ENCODE results near the gene SSH2.

SSH2 gene

DNA sequence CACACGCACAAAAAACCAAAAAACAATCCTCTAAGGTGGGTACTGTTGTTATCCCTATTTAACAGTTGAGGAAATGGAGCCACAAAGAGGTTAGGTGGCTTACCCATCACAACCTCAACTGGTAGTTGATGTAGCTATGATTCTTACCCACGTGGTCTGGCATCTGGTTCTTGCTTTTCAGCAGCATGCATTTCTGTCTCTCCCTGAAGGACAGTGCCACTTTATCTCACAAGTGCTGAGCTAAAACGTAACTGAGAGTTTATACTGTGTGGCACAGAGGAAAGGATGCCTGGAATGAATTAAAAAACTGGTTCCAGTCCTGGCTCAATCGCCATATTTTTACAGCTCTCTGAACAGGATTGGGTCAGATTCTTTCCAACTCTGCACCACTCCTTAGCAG lies 305.4 kb downstream of the SSH2 start:
- DNase-seq (ENCODE audit: low spot score) = peak; percentile 53

DNA sequence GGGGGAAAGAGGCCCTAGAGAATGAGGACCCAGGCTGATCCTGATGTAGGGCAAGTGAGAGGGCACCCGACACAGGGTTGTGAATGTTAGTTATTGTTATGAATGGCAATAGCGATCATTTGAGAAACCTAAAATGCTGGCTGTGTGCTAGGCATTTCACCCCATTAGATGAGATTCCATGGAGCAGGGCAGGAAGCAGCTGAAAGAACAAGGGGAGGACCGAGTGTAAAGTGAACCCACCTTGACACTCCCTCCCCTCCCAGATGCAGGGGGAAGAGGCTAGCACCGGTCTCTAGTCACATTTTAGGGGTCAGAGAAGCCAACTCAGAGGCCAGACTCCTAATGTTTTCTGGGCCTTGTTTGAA lies 306.8 kb downstream of the SSH2 start:
- no peak for DNase-seq (ENCODE audit: low spot score)

DNA sequence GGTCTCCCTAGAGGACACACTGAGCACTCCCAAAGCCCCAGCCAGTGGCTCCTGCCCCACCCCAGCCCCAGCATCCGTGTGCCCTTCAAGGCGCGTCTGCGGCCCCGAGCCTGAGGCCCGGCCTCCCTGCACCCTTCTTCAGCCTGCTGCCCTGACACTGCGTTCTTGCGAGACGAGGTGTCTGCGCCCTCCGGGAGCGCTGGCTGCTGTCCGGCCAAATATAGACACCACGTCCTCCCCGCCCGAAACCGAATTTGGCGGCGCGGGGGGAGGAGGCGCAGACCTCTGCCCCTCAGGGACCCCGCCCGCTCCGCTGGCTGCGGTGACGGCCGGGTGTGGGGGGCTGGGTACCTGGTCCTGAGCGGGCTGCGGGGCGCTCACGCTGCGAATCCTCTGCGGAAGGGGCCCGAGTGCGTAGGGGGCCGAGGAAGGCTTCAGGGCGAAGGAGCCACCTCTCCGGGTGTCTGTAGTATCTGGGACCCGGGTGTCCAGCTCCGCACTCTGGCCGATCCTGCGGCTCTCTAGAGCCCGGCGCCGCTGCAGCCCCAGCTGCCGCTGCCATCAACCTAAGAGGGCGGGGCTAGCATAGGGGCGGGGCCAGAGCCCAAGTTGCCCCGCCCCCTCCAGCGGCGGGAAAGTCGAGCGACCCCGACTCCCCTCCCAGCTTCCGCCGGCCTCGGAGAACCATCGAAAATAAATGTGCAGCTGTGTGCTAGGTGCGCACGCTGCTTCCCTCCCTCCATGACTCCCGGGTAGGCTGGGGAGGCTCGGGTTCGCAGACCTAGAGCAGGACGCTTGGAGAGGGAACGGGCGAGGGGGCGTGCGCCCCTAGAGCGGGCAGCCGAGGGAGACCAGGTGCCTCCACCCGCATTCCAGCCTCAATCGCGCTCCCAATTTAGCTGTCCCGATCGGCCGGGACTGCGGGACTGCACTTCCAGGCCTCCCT lies 307.4 kb downstream of the SSH2 start, which contains the start of gene CORO6:
Gene CORO6 (minus strand): TSS at position 576 of the 946 bp plus-strand sequence. CDS start 1,491 bp downstream, outside the sequence.
- DNase-seq (ENCODE audit: low spot score) = peak; percentile 67

DNA sequence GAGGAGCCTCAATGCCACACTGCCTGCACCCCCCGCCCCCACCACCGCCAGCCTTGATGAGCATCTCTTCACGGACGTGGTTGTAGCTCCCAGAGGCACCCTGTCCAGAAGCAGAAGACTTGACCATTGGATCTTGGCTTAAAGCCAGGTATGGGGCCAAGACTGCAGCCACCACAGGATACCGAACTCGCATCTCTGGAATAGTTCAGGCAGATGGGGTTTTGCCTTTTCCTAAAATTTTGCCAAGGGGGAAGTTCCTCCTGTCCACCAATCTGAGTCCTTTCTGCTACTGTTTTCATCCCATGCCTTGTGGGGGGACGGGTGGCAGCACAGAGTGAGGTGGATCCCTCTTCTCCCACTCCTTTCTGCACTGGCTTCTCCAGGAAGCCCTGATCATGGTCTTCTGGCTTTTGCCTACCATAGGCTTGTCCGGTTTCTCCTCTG lies 308.3 kb downstream of the SSH2 start:
- no peak for DNase-seq (ENCODE audit: low spot score)

DNA sequence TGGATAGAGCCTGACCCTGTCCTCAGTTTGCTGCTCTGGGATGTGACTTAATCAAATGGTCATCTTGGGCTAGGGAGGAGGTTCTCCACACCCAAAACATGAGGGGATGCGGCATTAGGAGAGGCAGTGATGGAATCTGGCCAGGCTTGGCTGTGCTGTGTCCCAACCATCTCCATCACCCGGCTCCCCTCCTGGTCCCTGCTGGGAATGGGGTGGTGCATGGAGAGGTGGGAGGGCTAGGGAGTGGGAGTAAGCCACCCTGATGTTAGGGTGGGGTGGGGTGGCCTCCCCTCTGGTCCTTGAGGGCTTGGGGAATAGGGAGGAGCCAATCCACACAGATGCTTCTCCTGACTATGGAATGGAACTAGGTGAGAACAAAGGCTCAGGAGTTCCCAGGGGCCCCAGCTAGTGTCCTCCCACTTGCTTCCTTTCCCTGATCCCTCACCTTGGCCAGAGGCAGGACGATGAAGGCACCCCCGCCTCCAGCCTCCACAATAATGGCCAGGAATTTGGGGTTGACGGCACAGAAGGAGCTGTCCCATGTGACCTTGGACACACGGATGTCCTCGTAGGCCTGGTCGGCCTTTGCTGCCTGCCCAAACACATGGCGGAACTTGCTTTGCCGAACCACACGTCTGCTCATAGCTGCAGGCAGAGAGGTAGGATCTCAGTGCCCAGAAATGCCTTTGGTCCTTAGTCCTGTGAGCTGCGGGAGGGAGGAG lies 309.1 kb downstream of the SSH2 start:
- no peak for DNase-seq (ENCODE audit: low spot score)

DNA sequence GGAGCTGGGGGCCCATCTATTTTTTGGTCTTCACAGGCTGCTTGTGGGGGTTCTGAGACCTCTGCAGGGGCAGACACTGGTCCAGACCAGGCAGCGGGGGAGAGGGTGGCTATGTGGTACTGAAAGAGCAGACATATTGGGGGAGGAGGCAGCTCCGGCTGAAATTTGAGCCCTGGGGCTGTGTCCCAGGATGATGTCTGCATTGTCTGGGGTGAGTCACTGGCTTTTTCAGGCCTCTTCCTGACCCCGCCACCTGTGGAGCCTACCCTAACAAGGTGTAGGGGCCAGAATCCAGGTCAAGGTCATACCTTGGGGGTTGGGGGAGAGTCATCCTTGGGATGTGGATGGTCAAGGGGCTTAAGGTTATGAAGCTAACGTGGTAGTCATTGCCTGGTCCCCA lies 309.8 kb downstream of the SSH2 start:
- DNase-seq (ENCODE audit: low spot score) = no peak

DNA sequence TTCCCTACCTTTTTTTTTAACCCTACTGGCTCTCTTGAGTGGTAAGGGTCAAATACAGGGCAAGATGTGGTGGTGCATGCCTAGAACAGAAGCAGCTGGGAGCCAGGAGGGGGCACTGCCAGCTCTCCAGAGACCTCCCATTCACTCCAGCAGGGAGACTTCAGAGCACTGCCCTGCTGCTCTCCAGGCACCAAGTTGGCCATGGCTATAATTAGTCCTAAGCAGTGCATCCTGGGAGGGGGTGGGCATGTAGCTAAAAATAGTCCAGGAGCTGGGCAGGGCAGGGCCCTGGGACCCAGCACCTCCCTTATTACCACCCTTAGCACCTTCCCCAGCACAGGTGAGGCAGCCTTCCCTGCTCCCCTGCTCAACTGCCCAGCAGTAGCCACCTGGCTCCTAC lies 310.8 kb downstream of the SSH2 start:
- peak; percentile 28 for DNase-seq (ENCODE audit: low spot score)

DNA sequence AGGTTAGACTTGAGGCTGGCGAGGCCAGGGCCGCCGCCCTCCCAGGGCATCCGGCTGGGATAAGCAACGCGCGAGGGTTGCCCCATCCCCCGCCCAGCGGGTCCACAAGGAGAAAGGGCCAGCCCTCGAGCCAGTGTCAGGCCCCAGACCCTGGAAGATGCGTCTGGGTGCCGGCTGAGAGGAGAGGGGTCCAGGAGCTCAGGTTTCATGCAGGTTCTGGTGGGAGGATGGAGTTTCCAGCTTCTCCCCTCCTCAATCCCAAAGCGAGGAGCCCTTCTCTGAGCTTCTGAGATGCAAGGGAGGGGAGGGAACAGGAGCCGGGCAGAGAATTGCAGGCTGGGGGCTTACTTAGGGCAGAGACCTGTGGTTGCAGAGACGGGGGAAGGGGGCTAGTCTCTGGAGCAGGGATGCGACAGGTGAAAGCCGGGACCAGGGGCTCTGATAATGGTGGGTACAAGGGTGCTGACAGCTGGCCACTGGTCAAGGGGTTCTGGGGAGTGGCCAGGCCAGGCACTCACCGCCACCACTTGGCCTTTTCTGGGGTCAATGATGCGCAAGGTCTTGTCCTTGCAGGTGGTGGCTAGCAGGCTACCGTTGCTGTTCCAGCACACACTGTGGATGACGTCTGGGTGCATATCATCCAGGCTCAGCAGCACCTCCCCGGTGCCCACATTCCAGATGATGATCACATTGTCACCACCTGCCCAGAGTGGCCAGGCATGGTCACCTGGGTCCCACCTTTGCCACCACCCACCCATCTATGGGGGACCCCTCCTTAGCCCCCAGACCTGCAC lies 311.6 kb downstream of the SSH2 start:
- DNase-seq (ENCODE audit: low spot score) = no peak

DNA sequence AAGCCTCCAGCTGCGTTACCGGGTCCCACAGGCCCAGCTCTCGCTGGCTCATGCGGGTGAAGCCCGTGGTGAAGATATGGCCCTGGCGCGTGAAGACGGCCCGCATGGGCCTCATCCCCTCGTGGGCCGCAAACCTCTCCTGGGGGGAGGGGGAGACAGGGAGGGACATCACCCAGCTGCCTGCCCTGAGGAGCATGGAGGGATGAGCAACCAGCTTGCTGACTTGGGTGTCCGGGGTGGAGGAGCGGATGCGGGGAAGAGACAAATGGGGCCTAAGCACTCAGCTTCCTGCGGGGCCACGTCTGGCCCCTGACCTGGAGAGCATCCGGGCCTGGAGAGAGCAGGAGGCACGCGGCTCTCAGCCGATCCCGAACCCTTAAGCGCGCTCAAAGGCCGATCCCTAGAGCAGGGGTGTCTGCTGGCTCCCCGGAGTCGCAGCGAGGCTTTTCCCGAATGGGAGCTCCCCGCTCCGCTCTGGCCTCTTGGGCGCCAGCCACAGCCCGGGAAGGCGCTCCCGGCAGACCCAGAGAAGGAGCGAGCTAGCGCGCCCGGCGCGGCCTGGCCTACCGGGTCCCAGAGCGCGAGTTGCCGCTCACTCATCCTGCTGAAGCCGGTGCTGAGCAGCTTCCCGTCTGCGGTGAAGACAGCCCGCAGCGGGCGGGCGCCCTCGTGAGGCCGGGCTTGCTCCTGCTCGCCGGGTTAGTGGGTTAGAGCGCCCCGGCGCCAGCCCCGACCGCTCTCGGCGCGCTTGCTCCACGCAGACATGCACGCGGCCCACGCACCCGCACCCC lies 312.4 kb downstream of the SSH2 start:
- DNase-seq (ENCODE audit: low spot score) = peak; percentile 92

DNA sequence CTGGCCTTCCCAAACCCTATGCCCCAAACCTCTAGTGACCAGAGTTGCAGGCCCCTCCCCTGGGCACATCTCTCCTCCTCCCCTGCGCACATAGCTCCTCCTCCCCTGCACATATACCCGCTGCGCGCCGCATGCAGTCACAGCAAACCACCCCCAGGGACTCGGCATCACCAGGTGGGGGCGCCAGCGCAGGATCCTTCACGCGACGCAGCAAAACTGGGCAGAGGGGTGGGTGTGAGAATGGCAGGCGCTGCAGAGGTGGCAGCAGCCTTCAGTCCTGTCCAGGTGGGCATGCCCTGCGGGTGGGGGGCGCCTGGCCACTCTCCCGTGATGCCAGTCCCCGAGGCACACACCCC lies 312.9 kb downstream of the SSH2 start:
- peak; percentile 96 for DNase-seq (ENCODE audit: low spot score)

DNA sequence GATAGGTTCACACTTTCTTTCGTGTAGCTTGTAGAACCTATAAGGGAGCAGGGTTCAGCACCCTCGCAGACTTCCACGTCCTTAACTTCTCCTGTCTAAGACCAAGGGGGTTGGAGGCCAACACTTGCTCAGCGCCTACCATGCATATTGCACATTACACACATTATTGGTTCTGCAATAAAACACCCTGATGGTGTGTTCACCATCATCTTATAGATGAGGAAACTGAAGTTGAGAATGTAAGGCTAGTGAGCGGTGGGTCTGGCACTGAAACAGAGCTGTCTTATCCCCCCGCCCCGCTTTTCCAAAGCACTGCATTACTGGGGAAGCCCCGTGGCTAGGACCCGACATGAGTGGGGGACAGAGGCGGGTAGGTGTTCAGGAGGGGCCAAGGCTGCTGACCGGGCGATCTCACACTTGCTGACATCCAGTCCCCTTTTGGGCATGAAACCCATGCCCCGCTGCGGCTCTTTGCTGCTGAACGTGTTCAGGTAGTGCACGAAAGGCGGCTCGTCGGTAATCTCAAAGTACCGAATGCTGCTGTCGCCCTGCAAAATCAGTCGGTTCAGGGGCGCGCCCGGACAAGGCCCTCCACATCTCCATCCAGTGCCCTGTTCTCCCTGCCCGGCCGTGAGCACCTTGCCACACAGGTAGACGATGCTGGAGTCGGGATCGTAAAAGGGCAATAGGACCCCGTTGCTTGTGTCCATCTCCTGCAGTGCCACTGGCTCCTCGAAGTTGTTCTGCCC lies 313.6 kb downstream of the SSH2 start:
- DNase-seq (ENCODE audit: low spot score) = no peak

DNA sequence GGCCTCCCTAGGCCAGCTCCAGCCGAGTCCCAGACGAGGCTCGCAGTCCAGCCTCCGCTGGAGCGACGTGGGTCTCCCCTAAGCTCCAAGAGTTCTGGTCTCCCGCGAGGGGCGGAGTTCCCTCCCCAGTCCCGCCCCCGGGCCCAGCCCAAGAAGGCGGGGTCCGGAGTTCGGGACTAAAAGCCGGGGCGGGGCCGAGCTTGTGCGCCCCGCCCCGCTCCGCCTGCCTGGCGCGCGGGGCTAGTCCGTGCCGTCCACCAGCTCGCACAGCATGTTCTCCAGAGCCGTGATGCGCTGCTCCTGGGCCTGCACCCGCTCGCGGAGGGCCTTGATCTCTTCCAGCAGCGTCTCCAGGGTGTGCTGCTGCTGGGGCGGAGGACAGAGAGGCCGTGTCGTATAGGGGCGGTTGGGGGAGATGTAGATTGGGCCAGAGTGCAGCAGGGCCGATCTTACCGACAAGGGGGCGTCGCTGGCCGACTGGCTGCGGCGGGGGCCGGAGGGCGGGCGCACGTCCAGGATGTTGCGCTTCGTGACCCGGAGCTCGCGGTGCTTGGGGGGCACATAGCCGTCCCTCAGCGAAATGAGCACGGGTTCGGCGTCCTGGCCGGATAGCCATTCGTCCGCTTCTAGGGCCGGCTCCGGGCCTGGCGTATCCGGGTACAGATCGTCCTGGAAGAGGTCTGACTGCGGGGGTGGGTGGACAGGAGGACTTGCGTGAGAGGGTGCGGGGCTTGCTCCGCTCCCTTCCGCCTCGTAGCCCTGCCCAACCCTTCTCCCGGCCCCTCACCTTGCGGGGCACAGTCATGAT lies 314.3 kb downstream of the SSH2 start:
- DNase-seq (ENCODE audit: low spot score) = peak; percentile 83

DNA sequence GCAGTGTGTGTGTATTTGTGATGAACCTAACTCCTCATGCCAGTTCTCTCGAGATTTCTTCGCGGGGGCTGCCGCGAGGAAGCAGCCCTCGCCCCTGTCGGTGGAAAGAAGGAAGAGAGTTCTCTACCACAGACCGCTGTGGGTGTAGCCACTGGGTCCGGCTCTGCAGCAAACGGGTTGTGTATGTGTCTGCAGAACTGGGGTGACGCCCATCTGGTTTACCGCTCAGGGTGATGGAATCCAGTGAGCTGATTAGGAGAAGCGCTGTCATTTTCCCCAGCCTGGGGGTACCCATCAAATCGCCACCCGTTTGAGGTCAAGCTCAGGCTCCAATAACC lies 315.0 kb downstream of the SSH2 start:
- DNase-seq (ENCODE audit: low spot score) = peak; percentile 64

DNA sequence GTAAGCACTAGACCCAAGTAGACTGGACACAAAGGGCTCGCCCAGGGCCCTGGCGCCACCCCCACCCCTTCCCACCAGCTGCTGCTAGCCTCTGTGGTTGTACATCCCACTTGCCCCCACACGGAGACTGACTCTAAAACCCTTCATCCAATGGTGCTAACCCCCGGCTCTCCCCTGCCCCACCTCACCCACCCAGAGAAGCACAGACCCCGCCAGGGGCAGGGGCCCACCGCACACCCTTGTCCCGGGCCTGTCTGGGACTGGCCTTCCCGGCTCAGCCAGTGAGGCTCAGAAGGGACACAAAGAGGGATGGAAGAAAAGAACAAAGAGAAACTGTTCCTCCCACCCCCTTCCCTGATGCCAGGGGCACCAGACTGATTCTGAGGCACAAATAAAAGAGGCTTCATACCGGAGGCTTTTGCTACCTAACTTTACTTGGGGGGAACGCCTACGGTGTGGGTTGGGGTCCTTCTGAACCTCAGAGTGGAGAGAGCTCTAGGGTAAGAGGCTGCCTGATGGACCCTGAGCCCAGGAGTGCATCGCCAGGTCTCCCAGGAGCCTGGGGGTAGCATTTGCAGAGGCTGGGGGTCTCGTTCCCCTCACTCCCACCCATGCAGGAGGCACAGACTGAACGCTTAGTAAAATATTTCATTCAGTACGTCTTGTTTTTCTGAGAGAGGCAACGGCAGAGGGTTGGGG lies 315.5 kb downstream of the SSH2 start:
- DNase-seq (ENCODE audit: low spot score) = no peak

DNA sequence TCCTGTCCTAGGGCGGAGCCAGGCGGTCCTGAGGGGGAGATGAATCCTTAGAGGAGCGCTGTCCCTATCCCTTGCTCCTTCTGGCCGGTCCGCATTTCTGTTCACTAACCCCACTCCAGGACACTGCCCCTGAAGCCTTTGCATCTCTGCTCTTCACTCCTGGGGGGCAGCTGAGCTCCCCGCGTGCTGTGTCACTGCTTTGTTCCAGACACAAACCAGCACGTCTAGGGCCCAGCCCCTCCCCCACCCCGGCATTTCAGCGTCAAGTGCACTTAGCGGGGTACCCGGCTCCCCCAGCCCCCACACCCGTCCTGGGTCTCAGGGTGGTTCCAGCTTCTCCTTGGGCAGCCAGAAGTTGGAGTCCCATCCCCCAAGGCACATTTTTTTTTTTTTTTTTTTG lies 316.2 kb downstream of the SSH2 start:
- DNase-seq (ENCODE audit: low spot score) = no peak

DNA sequence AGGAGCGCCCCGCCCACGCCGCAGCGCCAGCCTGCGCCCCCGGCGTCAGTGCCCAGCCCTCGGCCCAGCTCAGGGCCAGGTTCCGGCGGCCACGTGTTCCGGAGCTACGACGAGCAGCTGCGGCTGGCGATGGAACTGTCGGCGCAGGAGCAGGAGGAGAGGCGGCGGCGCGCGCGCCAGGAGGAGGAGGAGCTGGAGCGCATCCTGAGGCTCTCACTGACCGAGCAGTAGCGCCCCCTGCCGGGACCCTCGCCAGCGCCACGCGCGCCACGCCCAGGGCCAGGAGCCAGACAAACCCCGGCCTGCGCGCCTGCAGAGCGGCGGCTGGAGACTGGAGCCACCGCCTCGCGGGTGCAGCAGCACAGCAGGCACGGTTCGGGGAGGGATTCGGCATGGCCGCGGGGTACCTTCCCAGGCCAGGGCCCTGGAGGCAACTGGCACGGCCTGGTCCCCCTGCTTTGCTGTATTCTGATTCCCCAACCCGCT lies 316.6 kb downstream of the SSH2 start:
- DNase-seq (ENCODE audit: low spot score) = peak; percentile 97

DNA sequence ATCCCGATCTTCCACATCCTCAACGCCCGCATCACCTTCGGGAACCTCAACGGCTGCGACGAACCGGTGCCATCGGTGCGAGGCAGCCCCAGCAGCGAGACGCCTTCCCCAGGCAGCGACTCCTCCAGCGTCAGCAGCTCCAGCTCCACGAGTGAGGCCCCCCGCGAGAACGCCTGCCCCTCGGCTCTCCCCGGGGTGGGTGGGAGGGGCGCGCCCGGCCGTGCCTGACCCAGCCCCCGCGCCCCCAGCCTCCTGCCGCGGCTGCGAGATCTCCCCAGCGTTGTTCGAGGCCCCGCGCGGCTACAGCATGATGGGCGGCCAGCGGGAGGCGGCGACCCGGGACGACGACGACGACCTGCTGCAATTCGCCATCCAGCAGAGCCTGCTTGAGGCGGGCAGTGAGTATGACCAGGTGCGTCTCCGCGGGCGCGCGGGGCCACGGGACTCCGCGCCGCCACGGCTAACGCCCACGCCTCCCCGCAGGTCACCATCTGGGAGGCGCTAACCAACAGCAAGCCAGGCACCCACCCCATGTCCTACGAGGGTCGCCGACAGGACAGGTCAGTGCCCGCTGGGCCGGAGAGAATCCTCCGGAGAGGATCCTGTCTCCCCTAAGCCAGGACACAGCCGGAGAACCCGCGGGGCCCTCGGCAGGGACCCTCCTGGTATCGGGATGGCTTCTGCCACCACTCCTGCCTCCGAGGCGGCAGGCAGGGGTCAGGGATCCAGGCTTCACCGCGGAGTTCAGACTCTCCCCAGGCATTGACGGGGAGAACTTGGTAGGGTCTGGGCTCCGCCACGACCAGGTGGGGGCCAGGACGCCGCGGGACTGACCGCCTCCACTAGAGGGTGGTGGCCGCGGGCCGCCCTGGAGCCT lies 317.4 kb downstream of the SSH2 start:
- no peak for DNase-seq (ENCODE audit: low spot score)

DNA sequence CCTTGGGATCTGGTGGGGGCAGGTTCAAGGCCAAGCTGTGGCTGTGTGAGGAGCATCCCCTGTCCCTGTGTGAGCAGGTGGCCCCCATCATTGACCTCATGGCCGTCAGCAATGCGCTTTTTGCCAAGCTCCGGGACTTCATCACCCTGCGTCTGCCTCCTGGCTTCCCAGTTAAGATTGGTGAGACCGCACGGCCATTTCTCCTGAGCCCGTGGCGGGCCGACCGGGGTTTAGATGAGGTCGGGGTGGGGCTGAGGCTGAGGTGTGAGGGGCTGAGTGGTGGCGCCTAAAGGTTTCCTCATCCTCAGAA lies 318.0 kb downstream of the SSH2 start:
- DNase-seq (ENCODE audit: low spot score) = no peak

Data from activated CD4-positive, alpha-beta T cell treated with anti-CD3 and anti-CD28 coated beads, Interleukin-2, Interleukin-4, amounts not matched to agents 100 ng/mL and 50 ng/mL, durations not matched to agents 16 hours and 8 hours (primary cell).